Dendritic cell treated with granulocyte-macrophage colony-stimulating factor and Interleukin-4, amounts not matched to agents 40 ng/mL and 50 ng/mL, for 4 days (primary cell): ENCODE data around the gene PPP1R12B.
"Not testable (repeated sequence)": the region's sequence is repeated elsewhere in the genome, so short reads cannot be mapped to it uniquely, and the experiment has no call there.

Source experiments
- H3K27ac Mint-ChIP-seq: one replicate; pipeline ENCODE4 v1.8.0; 2022; ENCODE audit warnings: mild to moderate bottlenecking, mixed read lengths
- H3K27me3 Mint-ChIP-seq: one replicate; pipeline ENCODE4 v1.8.0; 2022; ENCODE audit warnings: mild to moderate bottlenecking, mixed read lengths
- H3K36me3 Mint-ChIP-seq: one replicate; pipeline ENCODE4 v1.8.0; 2022; ENCODE audit warnings: low read depth, mixed read lengths
- H3K4me1 Mint-ChIP-seq: one replicate; pipeline ENCODE4 v1.8.0; 2022; ENCODE audit warnings: low read depth, mixed read lengths
- H3K4me3 Mint-ChIP-seq: one replicate; pipeline ENCODE4 v1.8.0; 2022; ENCODE audit warnings: mild to moderate bottlenecking, moderate library complexity, mixed read lengths
- H3K9me3 Mint-ChIP-seq: one replicate; pipeline ENCODE4 v1.8.0; 2022; ENCODE audit warnings: mixed read lengths
- intact Hi-C: fragments of 100-400 bp; cut with micrococcal nuclease; formaldehyde crosslinking; loops from one replicate; pipeline ENCODE4 v1.15.0; 2022

PPP1R12B gene

GRCh38 chr1:202599669-202600431, 251.4 kb downstream of the PPP1R12B start:
- Mint-ChIP-seq H3K9me3 (peaks cover 10% of the 10 kb centered on the region), H3K36me3 (no peaks in the 10 kb centered on the region), H3K4me1 (peaks cover 14% of the 10 kb centered on the region), H3K27me3 (peaks cover 100% of the 10 kb centered on the region), H3K4me3 (no peak overlapping the region), H3K27ac (no peak overlapping the region)
- intact Hi-C loops, result loop anchor here (10.0 kb wide), 1 partner anchor 135 kb away; no protein-coding TSS in a partner anchor

GRCh38 chr1:202600432-202601041, 252.0 kb downstream of the PPP1R12B start:
- H3K27ac Mint-ChIP-seq, result no peak overlapping the region
- no peaks in the 10 kb centered on the region for H3K36me3 Mint-ChIP-seq
- no peak overlapping the region for H3K4me3 Mint-ChIP-seq
- H3K27me3 Mint-ChIP-seq, result peaks cover 100% of the 10 kb centered on the region
- H3K9me3 Mint-ChIP-seq, result peaks cover 10% of the 10 kb centered on the region
- intact Hi-C loops, result loop anchor here (10.0 kb wide), 1 partner anchor 136 kb away; no protein-coding TSS in a partner anchor
- peaks cover 14% of the 10 kb centered on the region for H3K4me1 Mint-ChIP-seq

GRCh38 chr1:202603435-202603834, 254.9 kb downstream of the PPP1R12B start:
- intact Hi-C loops, result loop anchor here (10.0 kb wide), 1 partner anchor 139 kb away; no protein-coding TSS in a partner anchor
- Mint-ChIP-seq H3K36me3 (no peaks in the 10 kb centered on the region), H3K4me3 (no peak overlapping the region), H3K4me1 (no peaks in the 10 kb centered on the region), H3K9me3 (no peaks in the 10 kb centered on the region), H3K27me3 (peaks cover 98% of the 10 kb centered on the region), H3K27ac (no peak overlapping the region)

GRCh38 chr1:202605515-202605914, 257.0 kb downstream of the PPP1R12B start:
- Mint-ChIP-seq H3K36me3 (no peaks in the 10 kb centered on the region), H3K27ac (no peak overlapping the region), H3K27me3 (peaks cover 89% of the 10 kb centered on the region), H3K4me1 (no peaks in the 10 kb centered on the region), H3K9me3 (no peaks in the 10 kb centered on the region), H3K4me3 (no peak overlapping the region)
- intact Hi-C loops, result loop anchor here (10.0 kb wide), 1 partner anchor 141 kb away; no protein-coding TSS in a partner anchor

- not testable (repeated sequence) for H3K9me3 Mint-ChIP-seq, H3K27ac Mint-ChIP-seq, H3K4me3 Mint-ChIP-seq, H3K36me3 Mint-ChIP-seq
- Mint-ChIP-seq H3K4me1 (peaks cover 37% of the 10 kb centered on the region), H3K27me3 (peaks cover 26% of the 10 kb centered on the region)
- intact Hi-C loops, result loop anchor here (10.0 kb wide), 2 partner anchors 127 to 267 kb away; partner anchors contain the start of genes PPP1R12B and UBE2T
Measured at GRCh38 chr1:202612036-202612435, 263.5 kb downstream of the PPP1R12B start.

- Mint-ChIP-seq H3K27ac (no peak overlapping the region), H3K4me3 (no peak overlapping the region), H3K9me3 (no peaks in the 10 kb centered on the region), H3K4me1 (peaks cover 45% of the 10 kb centered on the region), H3K27me3 (peaks cover 12% of the 10 kb centered on the region), H3K36me3 (no peaks in the 10 kb centered on the region)
- intact Hi-C loops, result loop anchor here (10.0 kb wide), 2 partner anchors 129 to 269 kb away; partner anchors contain the start of genes PPP1R12B and UBE2T
Measured at GRCh38 chr1:202613571-202613970, 265.1 kb downstream of the PPP1R12B start.

- H3K4me1 Mint-ChIP-seq, result peaks cover 45% of the 10 kb centered on the region
- H3K27ac Mint-ChIP-seq, H3K4me3 Mint-ChIP-seq, H3K9me3 Mint-ChIP-seq, H3K36me3 Mint-ChIP-seq, H3K27me3 Mint-ChIP-seq: not testable (repeated sequence)
- intact Hi-C loops, result loop anchor here (10.0 kb wide), 2 partner anchors 130 to 270 kb away; partner anchors contain the start of genes PPP1R12B and UBE2T
Measured at GRCh38 chr1:202614363-202615207, 266.1 kb downstream of the PPP1R12B start.

- H3K9me3 Mint-ChIP-seq, H3K27me3 Mint-ChIP-seq, H3K4me3 Mint-ChIP-seq, H3K27ac Mint-ChIP-seq, H3K36me3 Mint-ChIP-seq: not testable (repeated sequence)
- intact Hi-C loops, result loop anchor here (10.0 kb wide), 2 partner anchors 130 to 270 kb away; partner anchors contain the start of genes PPP1R12B and UBE2T
- H3K4me1 Mint-ChIP-seq, result peaks cover 45% of the 10 kb centered on the region
Measured at GRCh38 chr1:202615208-202615500, 266.7 kb downstream of the PPP1R12B start.

GRCh38 chr1:202615501-202616354, 267.2 kb downstream of the PPP1R12B start:
- H3K4me3 Mint-ChIP-seq, result peak overlapping the region; percentile 39
- H3K27ac Mint-ChIP-seq, result no peak overlapping the region
- intact Hi-C loops, result loop anchor here (10.0 kb wide), 2 partner anchors 131 to 271 kb away; partner anchors contain the start of genes PPP1R12B and UBE2T
- H3K9me3 Mint-ChIP-seq, result no peaks in the 10 kb centered on the region
- no peaks in the 10 kb centered on the region for H3K27me3 Mint-ChIP-seq
- H3K36me3 Mint-ChIP-seq, result no peaks in the 10 kb centered on the region
- peaks cover 45% of the 10 kb centered on the region for H3K4me1 Mint-ChIP-seq

GRCh38 chr1:202616355-202616915, 267.9 kb downstream of the PPP1R12B start:
- intact Hi-C loops, result loop anchor here (10.0 kb wide), 2 partner anchors 132 to 272 kb away; partner anchors contain the start of genes PPP1R12B and UBE2T
- Mint-ChIP-seq H3K9me3 (no peaks in the 10 kb centered on the region), H3K4me1 (peaks cover 45% of the 10 kb centered on the region), H3K27me3 (no peaks in the 10 kb centered on the region), H3K4me3 (no peak overlapping the region), H3K36me3 (no peaks in the 10 kb centered on the region), H3K27ac (no peak overlapping the region)

- not testable (repeated sequence) for H3K27me3 Mint-ChIP-seq, H3K9me3 Mint-ChIP-seq, H3K4me3 Mint-ChIP-seq, H3K27ac Mint-ChIP-seq, H3K36me3 Mint-ChIP-seq
- peaks cover 47% of the 10 kb centered on the region for H3K4me1 Mint-ChIP-seq
- intact Hi-C loops, result loop anchor here (10.0 kb wide), 2 partner anchors 134 to 274 kb away; partner anchors contain the start of genes PPP1R12B and UBE2T
Measured at GRCh38 chr1:202619012-202619411, 270.5 kb downstream of the PPP1R12B start.

GRCh38 chr1:202619505-202619904, 271.0 kb downstream of the PPP1R12B start:
- no peak overlapping the region for H3K4me3 Mint-ChIP-seq
- H3K4me1 Mint-ChIP-seq, result peaks cover 42% of the 10 kb centered on the region
- no peaks in the 10 kb centered on the region for H3K36me3 Mint-ChIP-seq
- no peaks in the 10 kb centered on the region for H3K27me3 Mint-ChIP-seq
- no peak overlapping the region for H3K27ac Mint-ChIP-seq
- H3K9me3 Mint-ChIP-seq, result no peaks in the 10 kb centered on the region
- intact Hi-C loops, result loop anchor here (10.0 kb wide), 2 partner anchors 135 to 275 kb away; partner anchors contain the start of genes PPP1R12B and UBE2T
